NCI-H510A (cell line): Measurements from ENCODE around the gene EIF2S3B.

Experiments used
- DNase-seq: peaks from one replicate; lab custom pipeline; 2025; lab: John Stamatoyannopoulos, UW

EIF2S3B gene

GRCh38 chr12:10554756-10555481, 49.2 kb downstream of the EIF2S3B start:
- DNase-seq = no peak

- no peak for DNase-seq
Observed at GRCh38 chr12:10557329-10557728, 51.6 kb downstream of the EIF2S3B start.

DNA sequence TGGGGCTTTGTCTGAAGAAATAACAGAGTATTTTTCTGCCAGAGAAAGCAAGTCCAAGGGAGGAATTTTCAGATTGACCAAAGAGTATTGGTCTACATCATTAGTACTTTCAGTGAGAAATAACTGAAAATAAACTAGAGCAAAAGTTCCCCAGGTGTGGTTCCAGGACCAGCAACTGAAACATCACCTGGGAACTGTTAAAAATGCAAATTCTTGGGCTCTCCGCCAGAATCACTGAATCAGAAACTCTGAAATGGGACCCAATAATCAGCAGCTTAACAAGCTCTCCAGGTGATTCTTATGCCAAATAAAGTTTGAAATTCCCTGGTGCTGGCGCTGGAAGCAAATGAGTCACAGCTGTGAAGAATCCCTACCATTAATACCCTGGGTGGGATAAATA, 52.1 kb downstream of the EIF2S3B start:
- DNase-seq = no peak
